VCaP (cell line): ENCODE results near the gene TCTA.
A peak's percentile ranks its signal among the peaks of the same experiment; 100 is the strongest.
"Not testable (repeated sequence)": the region's sequence is repeated elsewhere in the genome, so short reads cannot be mapped to it uniquely, and the experiment has no call there.

Experiments used
- H3K27ac ChIP-seq: fragments of 450-650 bp; 2 replicates; pipeline ENCODE4 v1.5.1; 2017
- CTCF ChIP-seq: fragments of 450-650 bp; conservative IDR thresholded peaks from 2 replicates; pipeline ENCODE4 v1.5.1; 2017; ENCODE audit warnings: mild to moderate bottlenecking, moderate library complexity

The TCTA gene

GRCh38 chr3:49401766-49402165 lies 10.5 kb upstream of the TCTA start:
- no peak overlapping the region for H3K27ac ChIP-seq
- no peak for TF ChIP-seq CTCF

GRCh38 chr3:49403891-49404290 lies 8.3 kb upstream of the TCTA start:
- no peak overlapping the region for H3K27ac ChIP-seq
- TF ChIP-seq CTCF = no peak

DNA sequence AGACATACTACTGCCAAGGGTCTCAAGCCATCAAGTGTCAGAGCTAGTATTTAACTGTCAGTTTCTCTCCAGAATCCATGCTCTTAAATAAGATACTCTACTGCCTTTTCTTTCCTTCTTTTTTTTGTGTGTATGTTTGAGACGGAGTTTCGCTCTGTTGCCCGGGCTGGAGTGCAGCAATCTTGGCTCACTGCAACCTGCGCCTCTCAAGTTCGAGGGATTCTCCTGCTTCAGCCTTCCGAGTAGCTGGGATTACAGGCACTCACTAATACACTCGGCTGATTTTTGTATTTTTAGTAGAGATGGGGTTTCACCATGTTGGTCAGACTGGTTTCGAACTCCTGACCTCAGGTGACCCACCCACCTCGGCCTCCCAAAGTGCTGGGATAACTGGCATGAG lies 6.7 kb upstream of the TCTA start:
- not testable (repeated sequence) for H3K27ac ChIP-seq

GRCh38 chr3:49406571-49407565 lies 5.4 kb upstream of the TCTA start:
- no peak for TF ChIP-seq CTCF
- H3K27ac ChIP-seq = no peak overlapping the region

GRCh38 chr3:49410066-49410845 lies 2.0 kb upstream of the TCTA start:
- H3K27ac ChIP-seq = peak overlapping the region; percentile 98
- no peak for TF ChIP-seq CTCF

DNA sequence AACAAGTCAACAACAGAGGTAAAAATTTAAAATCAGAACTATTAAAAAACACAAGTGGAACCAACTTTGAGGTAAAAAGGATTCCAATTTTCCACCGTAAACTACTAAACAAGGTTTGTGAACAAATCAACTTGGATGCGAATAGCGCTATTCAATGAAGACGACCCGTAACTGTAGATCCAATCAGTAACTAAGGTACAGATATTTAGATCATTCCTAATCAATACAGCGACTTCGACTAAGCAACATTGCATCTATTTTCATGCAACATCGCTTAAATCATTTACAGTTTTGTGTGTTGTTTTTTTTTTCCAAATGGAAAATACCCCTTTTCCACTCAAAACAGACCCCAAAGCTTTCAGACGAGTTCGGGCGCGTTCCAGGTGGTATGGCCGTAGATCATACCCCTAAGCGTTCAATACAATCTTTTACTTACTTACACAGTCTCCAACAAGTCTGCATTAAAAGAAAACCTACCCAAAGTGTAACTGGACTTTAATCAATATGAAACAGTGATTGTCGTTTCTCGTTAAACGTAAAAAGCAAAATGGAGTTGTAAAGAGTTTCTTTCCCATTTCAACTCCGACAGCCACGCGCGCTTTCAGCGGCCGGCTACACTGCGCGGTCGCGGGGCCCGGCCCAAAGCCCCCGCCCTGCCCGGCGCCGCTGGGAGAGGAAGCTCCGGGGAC lies 1.2 kb upstream of the TCTA start:
- TF ChIP-seq CTCF = no peak
- peak overlapping the region; percentile 98 for H3K27ac ChIP-seq

GRCh38 chr3:49411535-49411967 lies 672 bp upstream of the TCTA start:
- TF ChIP-seq CTCF = no peak
- H3K27ac ChIP-seq = peak overlapping the region; percentile 98
